Placental pericyte (primary cell): ENCODE data around the gene SLFN12L. TPM values are rescaled to one million over a fixed set of nuclear protein-coding genes. Genes with fewer than 3 reads are reported as not detected.

ENCODE experiments used
- small RNA-seq: library from RNA; depleted of rRNA; stranded (forward); fragments of <200 nt; gene quantifications from one replicate; pipeline ENCODE3, GENCODE V24; 2012; ENCODE audit warnings: low replicate concordance
- total RNA-seq: library from RNA; depleted of rRNA; stranded (reverse); fragments of >200 nt; gene quantifications from 2 replicates; pipeline ENCODE4 v1.2.3, GENCODE V29; 2012

SLFN12L gene
- total RNA-seq = not detected in 2 replicates

DNA sequence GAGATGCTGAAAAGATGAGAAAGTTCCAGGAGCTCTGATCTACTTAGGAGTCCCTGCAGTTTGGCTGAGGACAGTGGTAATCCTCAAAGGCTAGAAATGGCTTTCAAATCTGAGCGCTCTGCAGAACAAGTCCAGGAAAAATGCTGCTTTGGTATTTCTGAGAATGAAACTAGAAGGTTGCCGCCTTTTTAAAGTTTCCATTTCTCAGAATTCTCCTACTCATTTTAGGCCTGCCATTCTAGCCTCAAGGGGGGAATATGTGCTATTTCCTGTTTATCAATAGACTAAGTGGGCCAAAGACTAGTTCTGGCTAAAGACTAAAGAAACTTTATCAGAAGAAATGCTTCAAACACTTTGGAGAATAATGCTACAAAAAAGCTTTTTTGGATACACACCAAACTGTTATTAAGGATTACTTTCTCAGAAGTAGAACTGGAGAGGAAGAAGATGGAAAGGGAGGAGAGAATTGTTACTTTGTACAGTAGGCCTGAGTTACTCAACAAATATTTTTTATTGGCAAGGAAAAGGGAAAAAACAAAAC is at the start of gene SLFN12L:
TSS of gene SLFN12L (minus strand) at position 78 of the 541 bp plus-strand sequence. CDS start 15,314 bp downstream, outside the sequence.

DNA sequence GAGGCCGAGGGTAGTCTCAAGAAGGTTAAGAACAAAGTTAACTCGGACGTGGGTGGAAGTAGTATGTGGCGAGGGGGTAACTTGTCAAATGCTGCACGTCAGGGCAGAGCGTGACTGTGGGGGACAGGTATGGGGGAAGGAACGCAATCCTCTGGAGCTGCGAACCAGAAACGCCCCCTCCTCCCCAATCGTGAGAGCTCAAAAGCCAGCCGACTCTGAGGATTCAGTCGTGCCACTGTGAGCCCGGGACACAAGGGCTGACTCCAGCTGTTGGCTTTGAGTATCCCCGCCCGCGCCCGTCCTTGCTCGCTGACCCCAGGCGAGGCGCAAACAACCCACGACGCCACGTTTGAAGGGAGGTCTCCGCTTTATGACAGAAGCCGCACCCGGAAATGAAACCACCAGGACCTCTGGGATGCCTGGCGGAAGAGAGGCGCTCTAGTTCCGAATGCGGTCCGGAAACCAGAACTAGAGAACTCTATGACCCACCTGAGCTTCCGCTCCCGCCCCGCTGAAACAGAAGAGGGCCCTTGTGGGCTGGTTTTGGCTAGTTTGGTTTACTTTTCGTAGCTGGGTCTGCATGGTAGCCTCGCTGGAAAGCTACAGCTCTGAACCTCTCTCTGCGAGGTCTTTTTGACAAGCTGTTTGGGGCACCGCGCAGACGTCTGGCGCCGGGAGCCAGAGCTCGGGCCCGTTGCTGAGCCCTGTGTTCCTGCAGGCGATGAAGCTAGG is 40.9 kb upstream of the SLFN12L start, which contains the start of gene PEX12:
TSS of gene PEX12 (minus strand) at position 375 of the 732 bp plus-strand sequence. CDS start 550 bp downstream, outside the sequence.

DNA sequence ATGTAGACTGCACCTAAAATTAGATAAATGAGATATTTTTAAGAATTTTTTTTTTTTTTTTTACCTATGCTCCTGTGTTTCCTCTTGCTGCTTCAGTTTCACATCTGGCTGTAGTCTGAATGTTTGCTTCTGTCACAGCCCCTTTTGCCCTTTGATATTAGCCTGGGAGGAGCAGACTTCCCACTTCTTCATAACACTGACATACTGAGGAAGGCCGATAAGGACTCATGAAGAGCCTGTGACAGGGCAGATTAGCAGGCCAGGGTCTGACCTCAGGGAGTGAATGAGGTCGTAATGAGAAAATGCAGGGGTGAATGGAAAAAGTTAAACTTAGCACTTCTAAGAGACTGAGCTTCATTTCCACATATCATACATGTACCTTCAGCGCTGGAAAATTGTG is 23.2 kb upstream of the SLFN12L start, which contains the start of gene SLFN14:
TSS of gene SLFN14 (minus strand) at position 117 of the 400 bp plus-strand sequence. CDS start 2,757 bp downstream, outside the sequence.

DNA sequence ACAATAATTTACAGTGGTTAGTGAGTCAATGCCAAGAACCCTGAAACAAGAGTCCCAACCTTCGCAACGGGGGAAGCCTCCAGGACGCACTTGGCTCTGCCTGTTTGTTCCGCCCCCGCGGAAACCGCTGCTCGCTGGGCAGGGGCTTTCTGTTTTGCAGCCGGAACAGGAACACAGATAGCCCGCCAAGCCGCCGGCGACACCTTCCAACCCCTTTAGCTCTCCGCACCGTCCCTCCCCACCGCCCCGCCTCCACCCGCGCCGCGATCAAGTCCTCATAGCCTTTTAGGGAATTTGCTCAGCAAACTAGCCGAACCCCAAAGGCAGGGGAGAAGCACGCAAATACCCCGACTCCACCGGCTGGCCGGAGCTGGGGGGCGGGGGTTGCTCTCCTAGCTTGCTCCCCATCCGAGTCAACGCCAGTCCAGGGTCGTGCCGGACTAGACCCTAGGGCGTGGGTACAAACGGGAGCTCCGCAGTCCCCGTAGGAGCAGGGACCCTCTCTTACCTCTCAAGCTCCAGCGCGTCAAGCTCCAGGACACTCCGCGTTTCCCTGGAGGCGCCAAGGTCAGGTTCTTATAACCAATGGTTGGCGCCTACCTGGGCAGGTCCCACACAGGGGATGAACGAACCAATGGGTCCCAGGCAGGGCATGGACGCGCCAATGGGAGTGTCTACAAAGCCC is 89.1 kb downstream of the SLFN12L start, which contains the start of gene SLFN13:
TSS of gene SLFN13 (minus strand) at position 553 of the 685 bp plus-strand sequence. CDS start 3,086 bp downstream, outside the sequence.

DNA sequence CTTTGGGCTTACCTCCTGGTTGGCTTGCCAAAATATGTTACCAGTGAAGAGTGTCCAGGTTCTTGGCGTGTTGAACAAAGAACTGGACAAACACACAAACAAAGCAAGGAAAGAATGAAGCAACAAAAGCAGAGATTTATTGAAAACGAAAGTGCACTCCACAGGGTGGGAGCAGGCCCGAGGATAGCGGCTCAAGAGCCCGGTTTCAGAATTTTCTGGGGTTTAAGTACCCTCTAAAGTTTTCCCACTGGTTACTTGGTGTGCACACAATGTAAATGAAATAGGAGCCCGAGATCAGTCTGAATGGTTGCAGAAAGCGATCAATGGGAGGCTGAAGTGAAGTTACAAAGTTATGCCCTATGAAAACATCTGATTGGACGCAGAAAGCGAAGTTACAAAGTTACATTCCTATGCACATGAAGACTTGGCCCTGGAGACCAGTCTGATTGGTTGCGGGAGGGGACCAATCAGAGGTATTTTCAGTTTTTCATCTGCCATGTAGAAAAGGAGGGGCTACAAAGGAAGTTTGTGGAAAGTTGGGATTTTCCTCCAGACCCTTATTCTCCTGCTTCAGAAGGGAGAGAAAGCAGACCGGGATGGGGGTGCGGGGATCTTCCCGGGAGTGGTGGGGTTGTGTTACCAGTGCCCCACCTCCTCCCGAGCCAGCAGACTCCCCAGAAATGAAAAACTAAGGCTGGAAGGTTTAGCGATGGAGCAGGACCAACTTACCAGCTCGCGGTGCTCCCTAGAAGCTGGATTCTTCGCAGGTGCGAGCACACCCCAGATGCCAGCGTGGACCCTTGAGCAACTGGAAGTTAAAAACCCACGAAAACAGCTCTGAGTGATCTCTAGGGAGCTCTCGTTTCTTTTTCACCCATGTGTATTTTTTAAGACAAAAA is 105.1 kb downstream of the SLFN12L start, which contains the start of gene SLFN12:
TSS of gene SLFN12 (minus strand) at position 325 of the 899 bp plus-strand sequence. CDS start 9,472 bp downstream, outside the sequence.

Small RNA genes lying within 50 kb of the gene (small RNA-seq; reads per million reads assigned to genes)
- gene AC015911.1 = not detected
- 15.8 reads per million, percentile 96 among the genes with 10 or more reads in this experiment for gene SNORD7

Other genes starting within 250 kb of the SLFN12L start
- 39.5 and 53.2 TPM in 2 replicates for gene SLFN11, start 164.1 kb downstream of the SLFN12L start, total RNA-seq
- 6.3 and 20.3 TPM in 2 replicates for gene SLFN12, start 105.2 kb downstream of the SLFN12L start, total RNA-seq
- 1.3 and 1.6 TPM in 2 replicates for gene SLFN13, start 88.9 kb downstream of the SLFN12L start, total RNA-seq
- gene SLFN14, start 23.1 kb upstream of the SLFN12L start, total RNA-seq = not detected in 2 replicates
- gene PEX12, start 40.9 kb upstream of the SLFN12L start, total RNA-seq = 4.7 and 7.2 TPM in 2 replicates
- 105 and 107 TPM in 2 replicates for gene AP2B1, start 49.6 kb upstream of the SLFN12L start, total RNA-seq
- 3.7 and 8.3 TPM in 2 replicates for gene RASL10B, start 194.0 kb upstream of the SLFN12L start, total RNA-seq
- not detected in 2 replicates for gene GAS2L2, start 215.6 kb upstream of the SLFN12L start, total RNA-seq
- gene C17orf50, start 223.2 kb upstream of the SLFN12L start, total RNA-seq = not detected in 2 replicates